T-helper 9 cell (primary cell): ENCODE data around the gene FDXR.
"Not testable (repeated sequence)": the region's sequence is repeated elsewhere in the genome, so short reads cannot be mapped to it uniquely, and the experiment has no call there.

Experiments
- DNase-seq: peaks from one replicate; pipeline ENCODE4 v3.0.0-alpha.2; 2020

Gene FDXR

DNA sequence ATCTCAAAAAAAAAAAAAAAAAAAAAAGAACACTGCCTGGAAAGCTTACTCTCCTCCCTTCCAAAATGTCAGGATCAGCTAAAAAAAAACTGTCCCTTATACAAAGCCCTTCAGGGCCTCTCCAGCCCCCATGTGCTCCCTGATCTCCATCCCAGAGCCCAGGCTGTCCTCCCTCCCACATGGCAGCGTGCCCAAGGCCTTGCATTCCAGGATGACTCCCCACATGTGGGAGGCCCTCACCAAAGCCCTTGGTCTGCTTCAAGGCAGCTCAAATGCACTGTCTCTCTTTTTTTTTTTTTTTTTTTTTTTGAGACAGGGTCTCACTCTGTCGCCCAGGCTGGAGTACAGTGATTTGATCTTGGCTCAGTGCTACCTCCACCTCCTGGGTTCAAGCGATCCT, 2.3 kb downstream of the FDXR start:
- no peak for DNase-seq

DNA sequence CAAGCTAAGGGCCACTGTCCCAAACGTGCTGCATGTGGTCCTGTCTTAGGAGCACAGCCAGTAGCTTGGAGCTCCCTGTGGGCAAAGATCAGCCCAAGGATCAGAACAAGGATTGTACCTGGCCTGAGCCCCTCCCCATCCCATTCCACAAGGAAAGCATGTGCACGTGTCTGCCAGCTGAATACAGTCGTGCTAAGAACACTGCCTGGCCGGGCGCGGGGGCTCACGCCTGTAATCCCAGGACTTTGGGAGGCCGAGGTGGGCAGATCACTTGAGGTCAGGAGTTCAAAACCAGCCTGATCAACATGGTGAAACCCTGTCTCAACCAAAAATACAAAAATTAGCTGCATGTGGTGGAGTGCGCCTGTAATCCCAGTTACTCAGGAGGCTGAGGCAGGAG, 2.8 kb downstream of the FDXR start:
- DNase-seq: not testable (repeated sequence)

DNA sequence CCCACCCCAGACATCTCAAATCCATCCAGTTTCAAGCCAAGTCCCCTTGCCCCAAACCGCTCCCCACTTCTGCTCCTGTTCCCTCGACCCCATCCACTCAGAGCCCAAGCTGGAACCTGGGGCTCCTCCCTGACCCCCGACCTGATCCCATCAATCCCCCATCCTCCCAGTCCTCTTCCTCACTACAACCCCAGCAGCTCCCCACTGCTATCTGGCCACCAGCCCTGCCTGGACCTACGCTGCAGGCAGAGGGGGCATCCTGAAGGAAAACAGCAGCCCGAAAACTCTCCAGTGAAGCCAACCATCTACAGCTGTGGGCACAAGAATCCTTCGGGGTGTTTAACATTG, 3.9 kb downstream of the FDXR start:
- no peak for DNase-seq

DNA sequence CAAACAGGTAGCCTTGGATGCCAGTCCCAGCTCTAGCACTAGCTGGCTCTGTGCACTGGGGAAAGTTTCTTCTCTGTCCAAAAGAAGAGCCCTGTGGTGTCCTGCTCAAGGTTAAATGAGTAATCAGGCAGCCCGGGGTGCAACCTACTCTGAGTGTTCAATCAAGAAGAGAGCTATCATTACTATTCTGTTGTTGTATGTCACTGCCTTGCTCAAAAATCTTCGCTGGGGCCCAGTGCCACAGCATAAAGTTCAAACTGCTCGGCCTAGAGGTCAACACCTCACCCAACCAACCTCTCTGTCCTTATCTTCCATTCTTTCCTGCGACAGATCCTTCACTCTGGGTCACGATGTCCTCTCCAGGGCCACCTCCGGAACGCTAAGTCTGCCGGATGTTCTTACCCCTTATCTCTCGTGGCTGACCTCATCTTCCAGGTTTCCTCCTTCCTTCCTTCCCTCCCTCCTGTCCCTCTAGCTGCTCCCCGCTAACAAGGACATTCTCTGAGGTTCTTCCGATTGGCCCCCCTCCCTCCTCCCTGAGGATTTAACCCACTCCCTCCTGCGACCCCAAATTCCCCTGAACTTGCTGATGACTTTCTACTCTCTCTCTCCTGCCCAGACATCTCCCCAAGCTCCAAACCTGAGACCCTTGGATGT, 4.4 kb downstream of the FDXR start:
- DNase-seq: no peak

DNA sequence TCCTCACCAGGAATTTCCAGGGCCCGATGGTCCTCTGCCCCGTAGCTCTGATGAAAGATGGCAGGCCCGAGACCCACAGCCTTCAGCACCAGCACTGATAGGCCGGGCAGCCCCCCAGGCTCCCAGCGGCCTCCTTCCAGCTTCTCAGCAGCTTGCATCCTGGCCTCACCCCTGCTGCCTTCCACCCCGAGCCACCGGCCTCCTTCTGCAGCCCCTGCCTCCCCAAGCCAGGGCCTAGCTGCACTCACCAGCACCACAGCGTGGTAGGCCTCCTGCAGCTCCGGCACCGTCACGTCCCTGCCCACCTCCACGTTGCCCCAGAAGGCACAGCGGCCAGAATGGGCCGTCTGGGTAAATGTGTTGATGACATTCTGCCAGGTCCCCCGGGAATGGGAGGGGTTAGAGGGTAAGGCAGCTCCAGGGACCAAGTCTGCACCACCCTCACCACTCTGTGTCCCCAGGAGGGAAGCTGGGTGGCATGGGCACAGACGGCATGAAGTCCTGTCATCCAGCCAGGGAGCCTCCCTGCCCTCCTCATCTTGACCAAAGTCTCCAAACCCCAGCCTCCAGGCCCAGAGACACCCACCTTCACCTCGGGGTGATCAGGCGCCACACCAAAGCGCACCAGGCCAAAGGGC, 6.5 kb downstream of the FDXR start:
- DNase-seq: no peak

DNA sequence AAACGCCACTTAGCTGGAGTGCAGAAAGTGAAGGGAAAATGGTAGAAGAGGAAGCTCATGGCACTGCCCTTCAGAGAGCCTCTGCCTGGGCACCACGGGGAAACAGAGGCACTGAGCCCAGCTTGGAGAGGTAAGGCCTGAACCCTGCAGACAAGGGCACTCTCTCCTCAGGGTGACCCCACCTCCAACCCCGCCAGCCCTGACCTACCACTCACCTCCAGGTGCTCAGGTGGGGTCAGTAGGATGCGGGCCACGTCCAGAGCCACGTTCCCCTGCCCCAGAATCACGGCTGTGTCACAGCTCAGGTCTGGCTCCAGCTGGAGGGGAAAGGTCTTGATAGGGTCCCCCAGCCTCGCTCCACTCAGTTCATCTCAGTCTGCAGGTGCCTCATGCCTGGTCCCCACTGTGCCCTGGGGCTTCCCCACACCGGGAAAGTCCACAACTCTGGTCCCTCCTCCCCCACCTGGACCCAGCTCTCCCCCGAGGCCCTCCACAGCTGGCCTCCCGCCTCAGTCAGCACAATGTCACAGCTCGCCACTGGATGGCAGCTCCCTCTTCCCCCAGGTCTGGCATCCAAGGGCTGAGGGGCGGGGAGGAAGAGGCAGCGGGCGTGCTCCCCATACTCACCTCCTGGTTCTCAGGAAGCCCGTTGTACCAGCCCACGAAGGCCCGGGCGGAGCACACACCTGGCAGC, 7.1 kb downstream of the FDXR start:
- DNase-seq: no peak

DNA sequence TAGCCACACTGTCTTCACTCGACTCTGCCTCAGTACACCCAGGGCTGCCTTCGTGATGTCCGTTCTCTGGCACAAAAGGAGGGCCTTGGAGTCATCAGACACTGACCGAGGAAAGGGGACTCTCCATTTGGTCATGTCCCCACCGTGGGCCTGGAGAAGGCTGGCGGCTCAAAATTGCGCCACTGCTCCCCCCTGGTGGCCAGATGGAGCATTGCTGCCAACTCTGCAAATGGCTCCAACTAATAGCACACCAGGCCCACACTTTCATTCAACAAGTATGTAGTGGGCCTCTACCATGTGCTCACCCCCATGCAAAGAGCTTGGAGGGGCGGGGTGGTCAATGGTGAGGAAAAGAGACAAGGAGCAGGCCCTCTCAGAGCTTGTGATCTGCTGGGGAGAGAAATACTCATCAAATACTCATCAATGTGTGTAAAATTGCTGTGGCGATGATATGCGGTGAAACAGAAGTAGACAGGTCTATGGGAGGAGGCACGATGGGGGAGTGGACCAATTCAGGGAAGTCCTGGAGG, 7.9 kb downstream of the FDXR start:
- DNase-seq: peak; percentile 61

DNA sequence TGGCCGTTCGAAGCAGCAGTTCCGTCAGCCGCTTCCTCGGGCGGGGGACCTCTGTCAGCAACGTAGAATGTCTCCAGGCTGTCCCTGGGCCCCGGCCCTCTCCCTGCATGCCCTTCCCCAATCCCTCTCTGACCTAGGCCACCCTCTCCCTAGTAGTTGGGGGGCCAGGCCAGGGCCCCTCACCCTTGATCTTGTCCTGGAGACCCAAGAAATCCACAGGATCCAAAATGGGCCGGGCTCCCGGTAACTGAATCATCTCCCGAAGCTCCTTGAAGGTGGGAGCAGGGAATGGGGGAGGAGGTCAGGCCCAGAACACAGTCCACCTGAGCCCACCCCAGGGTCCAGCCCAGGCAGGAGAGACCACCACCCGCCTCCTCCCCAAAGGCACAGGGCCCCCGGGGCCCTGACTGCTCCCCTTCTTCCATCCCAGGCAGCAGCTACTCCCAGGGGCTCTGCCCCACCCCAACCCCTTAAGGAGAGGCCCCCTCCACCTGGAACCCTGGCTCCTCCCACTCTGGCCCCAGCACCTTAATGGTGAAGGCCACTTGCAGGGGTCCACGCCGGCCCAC, 8.4 kb downstream of the FDXR start:
- no peak for DNase-seq

DNA sequence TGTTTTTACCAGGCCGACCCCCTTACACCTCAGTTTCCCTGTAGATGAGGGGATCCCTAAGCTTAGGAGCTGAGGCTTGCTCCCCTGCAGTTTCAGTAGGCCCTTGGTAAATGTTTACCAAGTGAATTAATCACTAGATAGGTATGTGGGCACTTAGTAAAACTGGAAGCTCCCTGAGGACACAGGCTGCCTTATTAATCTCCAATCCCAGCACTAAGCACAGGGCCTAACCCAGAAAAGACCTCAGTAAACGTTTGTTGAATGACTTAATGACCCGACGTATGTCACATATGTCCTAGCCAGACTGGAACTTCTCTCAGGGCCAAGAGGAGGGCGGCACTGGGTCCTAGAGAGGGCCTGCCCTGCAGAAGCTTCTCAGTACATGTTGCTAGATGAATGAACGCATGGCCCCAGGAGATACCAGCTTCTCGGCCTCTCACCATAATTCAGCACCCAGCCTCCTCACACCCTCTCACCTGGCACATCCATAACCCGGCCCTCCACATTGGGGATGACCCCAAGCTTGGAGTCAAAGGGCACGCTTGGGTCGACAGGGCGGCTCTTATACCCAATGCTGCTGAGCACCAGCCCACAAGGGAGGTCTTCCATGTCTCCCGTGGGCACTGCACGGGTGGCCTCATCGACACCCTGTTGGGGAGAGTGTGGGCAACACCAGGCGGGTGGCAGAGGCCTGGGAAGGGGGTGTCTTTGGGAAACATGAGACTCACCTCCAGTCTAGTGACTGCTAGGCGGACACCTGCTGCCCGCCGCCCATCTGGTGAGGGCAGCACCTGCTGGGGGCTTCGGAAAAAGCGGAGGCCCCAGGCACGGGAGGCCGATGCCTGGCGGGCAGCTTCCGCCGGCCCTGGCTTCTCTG, 9.1 kb downstream of the FDXR start:
- no peak for DNase-seq

DNA sequence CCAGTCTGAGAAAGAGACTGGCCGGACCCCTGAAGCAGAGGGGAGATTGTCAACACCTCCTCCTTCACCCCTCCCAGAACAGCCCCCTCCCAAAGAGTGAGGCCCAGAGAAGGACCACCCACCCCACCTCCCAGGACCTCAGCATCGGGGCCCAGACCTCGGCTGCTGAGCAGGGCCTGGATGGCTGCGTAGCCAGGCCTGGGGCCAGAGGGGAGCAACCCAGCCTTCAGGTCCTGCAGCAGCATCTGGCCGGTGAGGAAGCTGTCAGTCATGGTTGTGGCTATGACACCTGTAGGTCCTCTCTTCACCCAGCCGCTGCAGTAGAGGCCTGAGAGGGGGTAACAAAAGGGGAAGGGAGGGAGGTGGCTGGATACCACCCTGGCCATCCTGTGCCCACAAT, 9.9 kb downstream of the FDXR start:
- DNase-seq: no peak

DNA sequence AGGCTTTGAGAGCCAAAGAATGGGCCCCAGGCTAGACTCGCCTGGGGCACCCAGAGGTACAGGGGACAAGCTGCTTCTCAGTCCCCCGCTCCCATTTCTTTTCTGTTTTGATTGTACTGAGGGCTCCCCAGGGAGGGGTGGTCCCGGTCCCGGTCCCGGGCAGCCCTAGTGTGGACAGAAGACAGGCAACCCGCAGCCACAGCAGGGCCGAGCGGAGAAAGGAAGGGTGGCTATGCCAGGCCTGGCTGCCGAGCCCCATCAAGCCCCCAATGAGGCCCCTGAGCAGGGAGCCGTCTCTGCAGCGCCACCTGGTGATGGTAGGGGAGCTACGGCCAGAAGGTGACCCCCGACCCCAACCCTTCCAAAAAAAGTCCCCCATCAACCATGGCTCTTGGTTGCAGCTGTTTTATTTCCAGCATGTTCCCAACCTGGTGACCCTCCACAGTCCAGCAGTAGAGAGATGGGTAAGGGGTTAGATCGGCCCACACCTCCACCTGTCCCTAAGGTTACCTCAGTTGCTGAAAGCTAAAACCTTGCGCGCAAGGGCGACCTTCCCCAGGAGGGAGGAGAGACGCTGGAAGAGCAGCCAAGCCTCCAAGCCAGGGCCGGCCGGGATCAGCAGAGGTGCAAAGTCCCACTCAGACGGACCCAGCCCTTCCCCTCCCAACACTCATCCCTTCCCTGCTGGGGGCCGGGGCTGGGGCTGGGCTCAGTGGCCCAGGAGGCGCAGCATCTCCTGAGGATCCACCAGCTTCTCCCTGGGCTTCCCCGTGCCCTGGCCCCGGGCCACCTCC, 10.5 kb downstream of the FDXR start:
- peak; percentile 66 for DNase-seq

DNA sequence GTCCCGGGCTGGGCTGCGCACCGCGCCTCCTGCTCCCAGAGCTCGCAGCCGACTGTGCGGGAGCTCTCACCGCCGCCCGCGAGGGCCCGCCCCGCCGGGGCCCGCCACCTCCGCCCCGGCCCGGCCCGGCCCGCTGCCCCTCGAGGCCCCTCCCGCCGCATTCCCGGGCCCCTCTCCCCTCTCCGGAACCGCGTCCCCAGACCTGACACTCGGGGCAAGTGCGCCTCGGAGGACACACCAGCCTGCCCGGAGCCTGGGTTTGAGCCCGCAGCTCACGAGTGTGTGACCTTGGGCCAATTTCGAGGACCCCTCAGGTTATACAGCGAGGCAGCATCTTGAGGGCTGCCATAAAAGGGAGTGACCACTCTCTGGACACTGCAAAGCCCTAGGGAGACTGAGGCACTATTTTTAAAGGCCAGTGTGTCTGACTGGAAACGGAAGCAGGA, 11.1 kb downstream of the FDXR start:
- DNase-seq: no peak

DNA sequence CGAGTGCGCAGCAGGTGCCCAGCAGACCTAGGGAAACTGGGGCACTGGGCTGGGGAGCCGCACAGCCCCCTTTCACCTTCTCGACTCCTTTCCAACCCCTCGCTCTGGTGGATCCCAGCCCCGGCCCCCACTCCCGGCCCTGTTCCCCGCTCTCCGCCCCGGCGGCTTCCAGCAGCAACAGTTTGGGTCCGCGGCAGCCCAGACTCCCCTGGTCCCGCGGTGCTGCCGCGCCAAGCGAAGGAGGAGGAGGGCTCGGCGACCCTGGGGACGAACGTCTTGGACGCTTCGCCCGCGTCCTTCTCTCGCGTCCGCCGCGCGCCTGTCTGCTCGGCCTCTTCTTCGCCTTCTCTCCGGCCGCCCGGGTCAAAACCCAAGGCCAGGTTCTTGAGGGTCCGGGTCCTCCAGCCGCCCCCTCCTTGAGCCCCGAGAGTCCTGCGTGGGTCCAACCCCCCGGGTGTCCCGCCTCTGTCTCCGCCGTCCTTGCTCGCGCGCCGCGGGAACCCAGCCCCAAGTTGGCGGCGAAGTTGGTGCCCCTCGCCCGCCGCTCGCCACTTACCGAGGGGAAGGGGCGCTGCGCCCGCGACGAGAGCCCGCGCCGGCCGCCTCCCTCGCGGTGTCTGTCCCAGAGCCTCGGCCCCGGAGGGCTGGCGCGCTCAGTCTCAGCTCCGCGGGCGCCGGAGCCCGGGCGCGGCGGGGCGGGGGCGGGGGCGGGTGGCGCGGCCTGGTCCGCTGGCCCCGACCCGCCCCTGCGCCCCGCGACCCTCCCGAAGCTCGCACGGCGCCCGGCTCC, 11.7 kb downstream of the FDXR start:
- DNase-seq: no peak

DNA sequence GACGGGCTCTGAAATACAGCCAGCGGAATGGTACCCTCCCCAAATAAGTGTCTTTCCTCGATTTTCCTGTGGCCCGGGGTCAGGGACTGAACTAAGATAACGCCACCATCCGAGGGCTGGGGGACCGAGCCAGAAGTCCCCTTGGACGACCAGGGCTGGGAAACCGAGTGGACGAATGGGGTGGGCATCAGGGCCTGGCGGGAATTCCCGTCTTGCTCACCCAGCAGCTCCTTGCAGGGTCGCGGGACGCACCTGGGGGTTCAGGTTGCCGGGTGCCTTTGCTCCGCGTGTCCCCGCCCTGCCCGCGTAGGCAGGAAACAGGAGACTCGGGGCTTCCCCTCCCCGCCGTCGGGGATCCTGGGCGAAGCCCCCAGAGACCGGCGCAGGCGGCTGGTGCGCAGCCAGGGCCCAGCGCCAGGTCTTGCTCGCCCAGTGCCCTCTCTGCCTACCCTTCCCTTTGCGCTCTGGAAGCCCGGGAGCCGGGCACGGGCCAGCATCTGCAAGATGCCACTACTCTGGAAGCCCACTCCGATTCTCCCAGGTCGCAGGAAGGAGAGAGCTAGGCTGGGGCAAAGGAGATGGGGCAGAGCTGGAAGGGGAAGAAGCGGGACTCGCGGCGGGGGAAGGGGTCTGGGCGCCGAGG, 12.4 kb downstream of the FDXR start:
- DNase-seq: no peak

DNA sequence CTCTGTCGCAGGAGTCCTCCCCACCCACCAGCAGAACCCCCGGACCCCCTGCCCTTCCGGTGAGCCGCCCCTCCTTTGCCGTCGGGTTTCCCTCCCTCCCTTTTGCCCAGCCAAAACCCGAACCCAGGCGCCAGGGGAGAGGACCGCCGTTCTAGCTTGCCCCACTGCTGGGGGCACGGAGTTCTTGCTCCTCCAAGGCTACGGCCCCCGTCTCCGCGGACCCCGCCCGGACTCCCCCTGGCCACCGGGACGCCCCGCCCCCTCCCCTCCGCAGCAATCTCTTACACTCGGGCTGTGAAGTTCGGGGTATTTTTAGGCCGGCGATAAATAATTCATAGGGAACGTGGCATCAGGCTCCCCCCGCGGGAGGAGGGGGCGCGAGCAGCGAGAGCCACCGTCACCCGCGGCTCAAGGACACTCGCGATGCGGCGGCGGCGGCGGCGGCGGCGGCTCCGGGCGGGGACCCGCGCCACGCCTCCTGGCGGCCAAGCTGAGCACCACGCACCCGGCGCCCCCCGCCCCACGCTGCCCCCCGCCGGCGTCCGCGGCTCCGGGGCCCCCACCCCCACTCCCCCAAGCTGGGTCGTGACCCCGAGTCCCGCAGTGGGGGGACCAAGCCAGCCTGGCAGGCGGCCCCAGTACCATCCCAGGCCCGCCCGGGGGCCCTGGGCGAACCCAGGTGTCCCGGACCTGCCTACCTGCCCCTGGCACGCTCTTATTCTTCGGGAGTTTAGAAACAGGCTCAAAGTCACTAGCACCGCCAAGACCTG, 13.2 kb downstream of the FDXR start, which contains the start of gene GRIN2C:
TSS of gene GRIN2C (minus strand) at position 427 of the 770 bp plus-strand sequence. CDS start 4,793 bp downstream, outside the sequence.
- DNase-seq: peak; percentile 31

DNA sequence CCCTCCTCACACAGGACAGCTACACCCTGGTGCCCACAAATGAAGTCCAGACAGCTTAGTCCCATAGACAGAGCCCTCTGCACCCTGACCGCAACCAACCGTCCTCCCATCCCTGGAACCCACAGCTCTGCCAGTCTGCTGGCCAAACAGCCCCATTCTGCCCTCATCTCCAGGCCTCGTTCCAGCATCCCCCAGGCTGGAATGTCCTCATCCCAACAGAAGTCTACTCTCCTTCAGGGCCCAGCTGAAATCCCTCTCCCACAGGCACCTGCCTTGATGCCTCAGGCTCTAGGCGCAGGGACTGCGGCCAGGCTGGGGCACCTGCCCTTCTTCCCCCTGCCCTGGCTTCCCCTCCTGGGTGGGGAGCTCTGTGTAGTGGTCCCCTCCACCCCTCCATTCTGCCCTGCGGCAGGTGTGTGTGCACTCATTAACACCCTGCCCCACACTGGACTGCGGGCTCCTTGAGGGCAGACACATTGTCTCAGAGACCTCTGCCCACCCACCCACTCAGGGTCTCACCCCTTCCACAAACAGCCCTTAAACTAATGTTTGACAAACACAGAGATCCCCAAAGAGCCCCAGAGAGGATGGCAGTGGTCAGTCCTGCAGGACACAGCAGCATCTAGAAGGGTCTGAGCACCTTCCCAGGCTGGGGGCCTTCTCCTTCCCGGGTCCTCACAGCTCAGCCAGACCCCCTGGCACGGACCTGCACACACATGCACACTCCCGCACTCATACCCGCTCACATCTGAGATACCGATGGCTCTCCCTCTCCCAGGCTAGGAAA, 13.9 kb downstream of the FDXR start:
- DNase-seq: no peak

DNA sequence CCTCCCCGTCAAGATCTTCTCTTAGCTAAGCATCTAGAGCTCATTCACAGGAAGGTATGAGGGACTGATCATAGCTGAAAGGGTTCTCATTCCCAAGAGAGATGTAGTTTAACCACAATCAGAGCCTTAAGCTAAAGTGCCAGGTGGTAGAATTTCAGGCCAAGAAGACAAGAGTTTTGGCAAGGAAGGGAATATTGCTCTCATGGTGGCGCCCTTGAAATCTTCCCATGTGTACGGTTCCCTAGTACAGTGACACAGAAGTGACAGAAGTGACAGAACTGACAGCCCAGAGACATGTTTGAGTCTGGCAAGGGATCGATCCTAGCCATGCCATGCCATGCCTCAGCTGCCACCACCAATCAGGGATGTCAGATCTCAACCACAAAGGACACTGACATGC, 15.6 kb downstream of the FDXR start:
- DNase-seq: no peak

DNA sequence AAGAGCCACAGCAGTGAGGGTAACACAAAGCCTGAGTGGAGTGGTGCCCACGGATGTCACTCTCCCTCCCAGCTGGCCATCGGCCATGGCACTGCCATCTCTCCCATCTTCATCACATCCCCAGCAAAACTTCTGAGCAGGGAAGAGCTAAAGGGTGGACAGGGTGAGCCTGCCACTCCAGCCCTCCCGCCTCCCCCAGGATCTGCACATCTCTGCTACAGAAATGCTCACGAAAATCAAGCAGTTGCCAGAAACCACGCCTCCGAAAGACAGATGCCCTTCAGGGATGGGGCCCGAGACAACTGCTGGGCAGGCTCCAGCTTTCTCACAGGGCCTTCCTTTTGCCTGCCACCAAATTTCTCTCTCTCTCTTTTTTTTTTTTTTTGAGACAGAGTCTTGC, 16.7 kb downstream of the FDXR start:
- no peak for DNase-seq

DNA sequence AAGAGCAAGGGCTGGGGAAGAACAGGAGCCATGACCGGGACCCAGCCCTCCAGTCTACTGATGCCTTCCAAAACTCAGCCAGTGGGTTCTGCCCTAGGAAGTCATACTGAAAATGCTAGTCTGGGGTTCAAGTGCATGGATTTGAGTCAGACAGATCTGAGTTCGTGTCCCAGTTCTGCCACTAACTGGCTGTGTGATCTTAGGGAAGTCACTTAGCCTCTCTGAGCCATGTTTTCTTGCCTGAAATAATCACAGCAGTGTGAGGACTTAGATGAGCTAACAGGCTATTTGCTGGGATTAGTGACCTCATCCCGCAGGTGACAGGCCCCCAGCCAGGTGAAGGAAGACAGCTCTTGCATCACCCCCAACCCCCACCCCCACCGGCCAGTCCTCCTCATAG, 17.5 kb downstream of the FDXR start:
- no peak for DNase-seq
